COLO829 (cell line): ENCODE data around the gene TFEC.
"Not testable (repeated sequence)": the region's sequence is repeated elsewhere in the genome, so short reads cannot be mapped to it uniquely, and the experiment has no call there.

Experiments
- DNase-seq: peaks from one replicate; pipeline ENCODE4 v3.0.0; 2012; ENCODE audit warnings: low spot score

The TFEC gene, protein sequence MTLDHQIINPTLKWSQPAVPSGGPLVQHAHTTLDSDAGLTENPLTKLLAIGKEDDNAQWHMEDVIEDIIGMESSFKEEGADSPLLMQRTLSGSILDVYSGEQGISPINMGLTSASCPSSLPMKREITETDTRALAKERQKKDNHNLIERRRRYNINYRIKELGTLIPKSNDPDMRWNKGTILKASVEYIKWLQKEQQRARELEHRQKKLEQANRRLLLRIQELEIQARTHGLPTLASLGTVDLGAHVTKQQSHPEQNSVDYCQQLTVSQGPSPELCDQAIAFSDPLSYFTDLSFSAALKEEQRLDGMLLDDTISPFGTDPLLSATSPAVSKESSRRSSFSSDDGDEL

GRCh38 chr7:116030651-116031276 lies at the start of gene TFEC:
TSS of gene TFEC (minus strand) at chr7:116030763. CDS start at chr7:115984441, 46,322 bp downstream.
- DNase-seq: no peak

GRCh38 chr7:116075351-116076145 lies 45.0 kb upstream of the TFEC start:
- no peak for DNase-seq

GRCh38 chr7:116071629-116072028 lies 41.1 kb upstream of the TFEC start:
- no peak for DNase-seq

- DNase-seq: no peak
Measured at GRCh38 chr7:116064179-116064578, 33.6 kb upstream of the TFEC start.

GRCh38 chr7:116062666-116063065 lies 32.1 kb upstream of the TFEC start:
- DNase-seq: no peak

GRCh38 chr7:116052006-116052405 lies 21.4 kb upstream of the TFEC start:
- no peak for DNase-seq

DNA sequence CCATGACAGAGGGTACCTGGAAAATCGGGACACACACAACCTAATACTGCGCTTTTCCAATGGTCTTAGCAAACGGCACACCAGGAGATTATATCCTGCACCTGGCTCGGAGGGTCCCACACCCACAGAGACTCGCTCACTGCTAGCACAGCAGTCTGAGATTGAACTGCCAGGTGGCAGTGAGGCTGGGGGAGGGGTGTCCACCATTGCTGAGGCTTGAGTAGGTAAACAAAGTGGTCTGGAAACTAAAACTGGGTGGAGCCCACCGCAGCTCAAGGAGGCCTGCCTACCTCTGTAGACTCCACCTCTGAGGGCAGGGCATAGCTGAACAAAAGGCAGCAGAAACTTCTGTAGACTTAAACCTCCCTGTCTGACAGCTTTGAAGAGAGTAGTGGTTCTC lies 16.7 kb upstream of the TFEC start:
- not testable (repeated sequence) for DNase-seq

DNA sequence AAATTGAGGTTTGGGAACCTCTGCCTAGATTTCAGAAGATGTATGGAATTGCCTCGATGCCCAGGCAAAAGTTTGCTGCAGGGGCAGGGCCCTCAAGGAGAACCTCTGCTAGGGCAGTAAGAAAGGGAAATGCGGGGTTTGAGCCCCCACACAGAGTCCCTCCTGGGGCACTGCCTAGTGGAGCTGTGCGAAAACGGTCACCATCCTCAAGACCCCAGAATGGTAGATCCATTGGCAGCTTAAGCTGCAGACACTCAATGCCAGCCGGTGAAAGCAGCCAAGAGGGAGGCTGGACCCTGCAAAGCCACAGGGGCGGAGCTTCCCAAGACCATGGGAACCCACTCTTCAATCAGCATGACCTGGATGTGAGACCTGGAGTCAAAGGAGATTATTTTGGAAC lies 15.0 kb upstream of the TFEC start:
- DNase-seq: no peak

GRCh38 chr7:116041615-116042014 lies 11.1 kb upstream of the TFEC start:
- no peak for DNase-seq

GRCh38 chr7:116037401-116037800 lies 6.8 kb upstream of the TFEC start:
- DNase-seq: no peak

GRCh38 chr7:116034411-116034810 lies 3.8 kb upstream of the TFEC start:
- DNase-seq: no peak

DNA sequence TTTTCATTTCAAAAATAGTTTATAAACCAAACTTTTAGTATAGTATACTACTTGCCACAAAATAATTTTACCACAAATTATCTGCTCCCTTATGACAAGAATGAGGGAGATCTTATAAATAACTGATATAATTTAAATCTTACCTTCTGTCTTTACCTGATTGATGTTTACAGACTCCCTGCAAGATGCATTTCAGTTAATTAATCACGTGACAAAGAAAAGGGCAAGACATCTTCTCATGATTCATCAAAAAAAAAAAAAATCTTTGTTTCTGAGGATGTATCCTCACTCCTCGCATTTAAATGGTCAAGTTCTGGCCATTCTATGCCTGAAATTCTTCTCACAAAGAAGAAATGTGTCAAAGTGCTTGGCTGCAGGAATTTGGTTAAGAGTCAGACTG lies 2.3 kb upstream of the TFEC start:
- no peak for DNase-seq

GRCh38 chr7:116028787-116029186 lies 1.8 kb downstream of the TFEC start:
- DNase-seq: no peak

DNA sequence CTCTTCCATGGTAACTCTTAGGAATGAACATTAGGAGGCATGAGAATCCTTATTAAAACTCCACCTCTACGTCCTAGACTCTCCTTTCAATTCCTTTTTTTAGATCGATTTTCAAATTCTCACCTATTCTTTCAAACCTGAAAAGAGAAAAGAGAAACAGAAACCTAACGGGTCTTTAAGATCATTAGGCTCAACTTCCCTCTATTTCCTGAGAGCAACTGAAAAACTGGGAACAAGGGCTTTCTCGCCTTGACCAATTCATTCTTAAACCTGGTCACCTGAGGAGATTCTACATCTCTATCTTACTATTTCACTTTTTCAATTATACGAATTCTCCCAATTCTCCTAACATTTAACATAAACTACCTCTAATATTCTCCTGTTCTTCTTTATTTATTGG lies 2.8 kb downstream of the TFEC start:
- no peak for DNase-seq

GRCh38 chr7:116024826-116025809 lies 5.4 kb downstream of the TFEC start:
- DNase-seq: peak; percentile 59

DNA sequence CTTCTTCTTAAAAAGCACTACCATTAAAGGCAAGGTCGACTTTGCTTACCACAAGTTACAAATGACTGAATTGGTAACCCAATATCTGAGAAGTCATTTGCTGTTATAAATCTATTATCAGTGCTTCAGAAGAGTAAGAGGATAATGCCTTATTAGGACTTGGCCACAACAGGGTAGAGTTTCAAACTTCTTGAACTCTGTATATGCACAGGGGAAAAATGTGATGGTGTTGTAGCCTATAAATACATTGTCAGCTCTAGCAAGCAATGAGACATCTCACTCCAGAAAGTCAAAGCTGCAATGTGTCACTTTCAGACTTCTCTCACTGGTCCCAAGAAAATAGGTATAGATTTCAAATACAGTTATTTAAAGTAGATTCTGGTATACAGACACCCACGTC lies 9.3 kb downstream of the TFEC start:
- DNase-seq: no peak

- no peak for DNase-seq
Measured at GRCh38 chr7:116018731-116019130, 11.8 kb downstream of the TFEC start.

GRCh38 chr7:116013675-116014074 lies 16.9 kb downstream of the TFEC start:
- DNase-seq: no peak

- DNase-seq: no peak
Measured at GRCh38 chr7:116011584-116011983, 19.0 kb downstream of the TFEC start.

DNA sequence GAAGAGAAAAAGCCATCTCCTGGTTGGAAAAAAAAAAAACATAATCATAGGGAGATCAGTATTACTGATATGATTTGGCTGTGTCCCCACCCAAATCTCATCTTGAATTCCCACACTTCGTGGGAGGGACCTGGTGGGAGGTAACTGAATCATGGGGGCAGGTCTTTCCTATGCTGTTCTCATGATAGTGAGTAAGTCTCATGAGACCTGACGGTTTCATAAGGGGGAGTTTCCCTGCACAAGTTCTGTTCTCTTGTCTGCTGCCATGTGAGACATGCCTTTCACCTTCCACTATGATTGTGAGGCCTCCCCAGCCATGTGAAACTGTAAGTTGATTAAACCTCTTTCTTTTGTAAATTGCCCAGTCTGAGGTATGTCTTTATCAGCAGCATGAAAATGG lies 25.8 kb downstream of the TFEC start:
- DNase-seq: not testable (repeated sequence)

DNA sequence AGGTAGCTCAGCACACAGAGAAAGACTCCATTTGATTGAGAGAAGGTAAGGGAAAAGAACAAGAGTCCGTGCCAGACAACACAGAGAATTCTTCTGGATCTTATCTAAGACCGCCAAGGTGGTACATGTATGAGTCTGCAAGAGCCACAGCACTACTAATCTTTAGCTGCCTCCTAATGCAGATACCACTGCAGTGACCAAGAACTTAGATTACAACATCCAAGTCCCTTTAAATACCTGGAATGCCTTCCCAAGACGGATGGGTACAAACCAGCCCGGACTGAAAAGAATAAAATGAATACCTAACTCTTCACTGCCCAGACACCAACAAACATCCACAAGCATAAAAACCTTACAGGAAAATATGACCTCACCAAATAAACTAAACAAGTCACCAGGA lies 33.3 kb downstream of the TFEC start:
- DNase-seq: no peak

GRCh38 chr7:115995701-115996100 lies 34.9 kb downstream of the TFEC start:
- DNase-seq: no peak
